GM18867 (cell line): ENCODE measurements around the gene LRRC17.
"Not testable (repeated sequence)": the region's sequence is repeated elsewhere in the genome, so short reads cannot be mapped to it uniquely, and the experiment has no call there.

ENCODE experiments used
- ATAC-seq: cut with Tn5 transposase; IDR thresholded peaks from one replicate; pipeline ENCODE4 v1.9.1; 2021; ENCODE audit warnings: mild to moderate bottlenecking, moderate library complexity; ENCODE audit not compliant: unreplicated experiment

The LRRC17 gene

DNA sequence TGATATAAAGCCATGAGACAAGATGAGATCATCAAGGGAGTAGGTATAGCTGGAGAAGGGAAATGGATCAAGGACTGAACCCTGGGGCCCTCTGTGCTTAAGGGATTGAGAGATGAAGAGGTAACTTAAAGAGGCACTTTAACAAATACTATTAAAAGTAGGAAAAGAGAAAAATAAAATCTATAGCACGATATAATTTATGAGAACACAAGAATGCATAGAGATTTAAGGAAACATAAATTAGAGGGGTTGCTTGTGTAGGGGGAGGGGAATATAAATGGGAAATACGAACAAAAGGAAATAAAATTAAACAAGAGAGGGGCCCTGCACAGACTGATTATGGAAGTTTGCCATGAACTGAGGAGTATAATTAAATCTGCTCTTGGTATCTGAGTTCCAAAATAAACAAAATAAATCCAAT is 15.6 kb upstream of the LRRC17 start:
- no peak for ATAC-seq

DNA sequence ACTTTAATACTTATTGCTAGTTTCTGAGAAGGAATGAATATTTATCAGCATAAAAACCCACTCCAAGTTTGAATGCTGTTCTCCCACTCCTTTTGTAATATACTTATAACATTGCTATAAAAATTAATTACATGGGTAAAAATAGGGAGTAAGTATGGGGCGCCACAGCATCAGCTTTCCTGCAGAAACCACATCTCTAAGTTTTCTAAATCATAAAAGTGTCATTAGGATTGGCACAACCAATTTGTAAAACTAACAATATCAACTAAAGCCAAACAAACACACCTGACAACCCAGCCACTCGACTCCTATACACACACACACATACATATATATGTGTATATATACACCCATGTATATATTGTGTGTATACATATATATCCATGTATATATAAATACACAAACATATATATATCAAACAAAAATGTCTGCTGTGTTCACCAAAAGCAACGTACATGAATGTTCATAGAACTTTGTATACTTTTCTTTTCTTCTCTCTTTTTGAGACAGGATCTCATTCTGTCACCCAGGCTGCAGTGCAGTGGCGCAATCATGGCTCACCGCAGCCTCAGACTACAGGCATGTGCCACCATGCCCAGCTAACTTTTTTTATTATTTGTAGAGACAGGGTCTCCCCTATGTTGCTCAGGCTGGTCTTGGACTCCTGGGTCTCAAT is 14.8 kb upstream of the LRRC17 start:
- ATAC-seq, result no peak

DNA sequence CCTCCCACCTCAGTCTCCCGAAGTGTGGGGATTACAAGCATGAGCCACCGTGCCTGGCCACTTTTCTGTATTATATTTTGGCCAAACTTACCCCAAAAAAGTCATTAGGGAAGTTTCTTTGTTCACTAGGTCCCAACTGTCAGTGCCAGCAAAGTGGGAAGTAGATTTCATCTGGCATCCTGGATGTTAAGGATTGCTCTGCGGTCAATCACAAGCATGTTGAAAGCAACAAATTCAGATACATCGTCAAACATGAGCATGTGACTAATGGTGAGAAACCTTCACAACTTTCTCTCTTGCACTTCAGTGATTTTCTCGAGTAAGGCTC is 14.3 kb upstream of the LRRC17 start:
- ATAC-seq, result no peak

DNA sequence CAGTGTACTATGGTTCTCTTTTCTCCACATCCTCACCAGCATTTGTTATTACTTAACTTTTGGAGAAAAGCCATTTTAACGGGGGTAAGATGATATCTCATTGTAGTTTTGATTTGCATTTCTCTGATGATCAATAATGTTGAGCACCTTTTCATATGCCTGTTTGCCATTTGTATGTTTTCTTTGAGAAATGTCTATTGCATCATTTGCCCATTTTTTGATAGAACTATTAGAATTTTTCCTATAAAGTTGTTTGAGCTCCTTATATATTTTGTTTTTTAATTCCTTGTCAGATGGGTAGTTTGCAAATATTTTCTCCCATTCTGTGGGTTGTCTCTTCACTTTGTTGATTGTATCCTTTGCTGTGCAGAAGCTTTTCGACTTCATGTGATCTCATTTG is 10.7 kb upstream of the LRRC17 start:
- not testable (repeated sequence) for ATAC-seq

DNA sequence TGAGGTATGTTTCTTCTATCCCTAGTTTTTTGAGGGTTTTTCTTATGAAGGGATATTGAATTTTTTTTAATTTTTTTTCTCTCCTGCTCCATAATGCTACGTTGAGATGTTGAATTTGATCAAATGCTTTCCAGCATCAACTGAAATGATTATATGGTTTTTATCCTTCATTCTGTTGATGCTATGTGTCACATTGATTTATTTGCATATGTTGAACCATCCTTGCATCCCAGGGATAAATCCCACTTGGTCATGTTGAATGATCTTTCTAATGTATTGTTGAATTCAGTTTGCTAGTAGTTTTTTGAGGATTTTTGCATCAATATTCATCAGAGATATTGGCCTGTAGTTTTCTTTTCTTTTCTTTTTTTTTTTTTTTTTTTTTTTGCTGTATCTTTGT is 9.2 kb upstream of the LRRC17 start:
- ATAC-seq, result not testable (repeated sequence)

DNA sequence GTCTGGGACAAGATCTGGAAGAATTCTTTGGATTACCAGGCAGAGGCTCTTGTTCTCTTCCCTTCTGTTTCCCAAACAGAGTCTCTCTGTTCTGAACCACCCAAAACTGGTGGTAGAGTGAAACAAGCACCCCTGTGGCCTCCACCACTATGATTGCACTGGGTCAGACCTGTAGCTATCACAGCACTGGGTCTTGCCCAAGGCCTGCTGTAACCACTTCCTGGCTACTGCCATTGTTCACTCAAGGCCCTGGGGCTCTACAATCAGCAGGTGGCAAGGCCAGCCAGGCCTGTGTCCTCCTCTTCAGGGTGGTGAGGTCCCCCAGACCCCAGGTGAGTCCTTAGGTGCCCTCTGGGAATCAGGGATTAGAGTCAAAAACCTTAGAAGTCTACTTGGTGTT is 4.1 kb upstream of the LRRC17 start:
- no peak for ATAC-seq

DNA sequence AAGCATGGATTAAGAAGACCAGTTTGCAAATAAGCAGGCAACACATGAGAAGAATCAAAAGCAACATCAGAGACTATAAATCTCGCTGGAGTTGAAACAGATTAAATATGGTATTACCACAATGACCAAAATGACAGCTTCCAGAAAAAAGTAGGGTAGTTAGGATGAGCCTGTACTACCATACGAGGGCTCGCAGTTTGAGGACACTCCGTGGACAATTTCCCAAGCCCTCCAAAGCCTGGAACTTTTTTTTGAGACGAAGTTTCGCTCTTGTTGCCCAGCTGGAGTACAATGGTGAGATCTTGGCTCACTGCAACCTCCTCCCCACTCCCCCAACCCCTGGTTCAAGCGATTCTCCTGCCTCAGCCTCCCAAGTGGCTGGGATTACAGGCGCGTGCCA is 1.0 kb downstream of the LRRC17 start:
- ATAC-seq, result no peak

DNA sequence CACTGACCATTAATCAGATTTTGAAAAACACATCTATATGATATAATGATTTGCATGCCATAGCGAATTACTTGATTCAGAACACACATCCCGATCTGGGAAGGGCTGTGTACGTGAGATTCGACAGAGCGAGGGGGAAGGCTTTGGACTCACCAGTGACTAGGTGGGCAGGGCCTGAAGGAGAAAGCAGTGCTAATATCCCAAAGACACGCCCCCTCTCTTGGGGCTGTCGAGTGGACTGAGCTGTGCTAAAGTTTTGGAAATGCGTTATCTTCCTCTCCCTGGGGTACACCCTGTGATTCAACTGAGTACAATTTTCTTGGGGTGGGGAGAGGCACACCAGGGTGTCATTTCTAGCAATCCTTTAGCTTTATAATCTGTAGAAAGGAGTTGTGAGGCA is 1.8 kb downstream of the LRRC17 start:
- no peak for ATAC-seq

DNA sequence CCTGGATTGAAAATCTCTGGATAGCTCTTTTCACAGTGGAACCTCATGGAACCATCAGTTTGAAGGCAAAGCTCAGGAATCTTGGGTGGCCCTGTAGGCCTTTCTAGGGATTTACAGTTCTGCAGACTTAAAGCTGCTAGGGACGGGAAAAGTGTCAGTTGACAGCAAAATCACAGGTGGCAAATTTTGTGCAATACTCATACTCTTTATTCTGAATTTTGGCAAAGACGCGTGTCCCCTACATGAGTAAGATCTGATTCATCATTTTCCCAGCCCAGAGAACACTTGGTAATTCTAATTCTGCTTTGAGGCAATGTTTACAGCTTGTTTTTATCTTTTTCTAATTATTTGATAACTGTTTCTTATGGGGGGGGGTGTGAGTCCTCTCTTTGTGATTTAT is 3.6 kb downstream of the LRRC17 start:
- no peak for ATAC-seq

DNA sequence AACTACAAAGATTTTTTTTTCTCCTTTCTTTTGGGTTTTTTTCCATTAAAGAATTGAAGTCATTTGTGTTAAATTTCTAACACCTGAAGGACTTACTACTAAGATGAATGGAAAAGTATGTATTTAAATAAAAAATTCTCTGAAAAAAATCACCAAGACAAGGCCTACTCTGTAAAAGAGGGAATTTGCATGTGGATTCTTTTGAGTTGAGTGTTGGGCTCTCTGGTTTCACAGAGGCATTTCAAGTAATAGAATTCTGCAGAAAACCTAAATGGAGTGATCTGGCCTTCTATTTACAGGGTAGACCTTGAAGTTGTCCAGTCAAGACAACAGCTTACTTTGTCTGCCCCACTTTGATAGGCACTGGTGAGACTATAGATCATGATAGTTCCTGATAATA is 4.1 kb downstream of the LRRC17 start:
- ATAC-seq, result no peak

DNA sequence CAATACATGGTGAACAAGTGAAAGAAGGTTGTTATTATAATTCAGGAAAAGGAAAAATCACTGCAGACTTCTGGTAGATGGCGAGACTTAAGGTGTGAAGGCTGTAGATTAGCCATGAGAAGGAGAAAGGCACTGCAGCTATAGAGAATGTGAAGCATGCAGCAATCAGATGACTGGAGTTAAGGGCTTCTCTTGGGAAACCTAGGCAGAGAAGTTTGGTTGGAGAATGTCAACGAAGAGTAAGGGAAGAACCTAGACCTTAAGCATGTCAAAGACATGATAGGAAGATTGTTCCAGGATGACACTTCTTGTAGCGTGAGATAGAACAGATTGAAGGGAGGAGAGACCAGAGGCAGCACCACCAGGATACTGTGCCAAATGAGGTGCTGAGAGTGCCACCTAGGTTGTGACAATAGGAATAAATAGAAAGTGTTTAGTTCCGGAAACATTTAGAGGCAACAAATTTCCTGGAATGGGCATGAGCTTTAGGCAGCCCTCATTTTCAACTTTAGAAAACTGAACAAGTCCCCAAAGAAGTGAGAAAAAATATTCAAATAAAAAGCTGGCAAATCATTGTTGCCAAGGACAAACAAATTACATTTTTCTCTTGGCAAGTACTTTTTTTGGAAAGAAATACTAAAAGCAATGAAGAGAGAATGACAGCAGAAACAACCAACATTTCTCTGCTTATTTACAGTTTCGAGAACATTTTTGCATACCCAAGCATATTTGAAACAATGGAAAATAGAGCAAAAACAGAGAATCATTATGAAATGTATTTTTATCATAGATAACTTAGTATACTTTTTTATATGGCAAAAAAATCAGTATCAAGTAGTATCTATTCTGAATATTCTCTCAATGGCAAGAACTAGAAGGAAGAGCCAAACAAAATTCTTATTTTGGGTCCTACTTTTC is 4.9 kb downstream of the LRRC17 start:
- no peak for ATAC-seq

DNA sequence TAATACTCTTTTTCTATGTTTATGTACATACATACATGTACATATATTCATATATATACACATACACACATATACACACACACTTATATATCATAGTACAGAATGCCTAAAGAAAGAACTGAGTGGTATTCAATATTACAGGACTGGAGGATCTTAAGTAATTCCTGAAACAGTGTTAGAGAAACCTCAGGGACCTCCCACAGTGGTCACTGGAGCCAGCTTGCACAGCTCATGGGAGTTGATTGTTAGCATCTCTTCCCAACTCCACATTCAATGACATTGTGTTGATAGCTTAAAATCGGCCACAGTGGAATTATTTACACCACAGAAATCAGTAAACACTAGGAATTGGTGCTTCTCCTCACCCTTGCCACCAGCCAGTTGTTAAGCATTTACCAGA is 6.0 kb downstream of the LRRC17 start:
- no peak for ATAC-seq

DNA sequence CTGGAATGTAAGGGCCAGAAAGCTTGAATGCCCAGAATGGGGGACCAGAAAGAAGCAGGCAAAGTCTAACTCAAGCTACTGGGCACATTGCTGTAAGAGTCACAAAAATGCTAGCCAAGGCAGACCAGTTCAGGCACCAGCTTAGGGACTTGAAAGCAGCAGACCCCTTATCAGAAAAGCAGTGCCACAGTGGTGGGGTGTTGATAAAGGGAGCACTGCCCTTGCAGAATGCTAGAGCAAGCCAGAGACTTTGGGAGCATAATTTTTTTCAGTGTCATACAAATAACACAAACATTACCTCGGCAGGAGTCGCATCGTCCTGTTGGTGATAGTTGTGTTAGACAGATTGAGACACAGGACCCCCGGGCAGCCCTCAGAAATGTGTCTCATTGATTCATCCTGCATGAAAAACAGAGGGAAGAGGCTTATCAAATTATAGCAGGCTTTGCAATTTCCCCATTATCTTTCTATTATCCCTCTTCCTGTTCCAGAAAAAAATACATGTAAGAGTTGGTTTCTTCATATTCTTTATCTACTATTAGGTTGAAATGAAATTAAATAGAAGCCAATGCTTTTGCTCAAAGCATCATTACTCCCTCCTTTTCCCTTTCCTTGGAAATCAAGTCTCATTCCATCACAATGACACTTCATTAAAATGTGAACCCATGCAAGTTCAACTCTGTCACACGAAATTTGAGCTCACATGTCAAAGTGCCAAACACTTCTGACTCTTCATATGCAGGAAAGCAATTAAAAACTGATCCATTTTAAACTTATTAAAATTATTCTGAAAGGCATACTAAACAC is 13.4 kb downstream of the LRRC17 start:
- ATAC-seq, result no peak

DNA sequence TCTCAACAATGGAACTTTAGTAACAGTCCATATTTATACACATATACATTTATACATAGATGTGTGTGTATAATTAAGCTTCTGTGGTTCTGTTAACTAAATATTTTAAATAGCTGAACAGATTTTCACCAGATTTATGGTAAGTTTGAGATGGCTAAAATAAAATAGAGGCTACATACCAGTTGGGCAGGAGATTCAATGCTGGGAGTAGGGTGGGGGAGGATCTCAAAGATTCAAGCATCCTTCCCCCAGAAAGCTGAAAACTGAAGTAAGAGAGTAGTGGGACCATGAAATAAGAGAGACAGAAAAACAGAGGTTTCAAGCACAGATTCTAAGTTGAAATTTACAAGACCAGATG is 14.0 kb downstream of the LRRC17 start:
- ATAC-seq, result no peak

DNA sequence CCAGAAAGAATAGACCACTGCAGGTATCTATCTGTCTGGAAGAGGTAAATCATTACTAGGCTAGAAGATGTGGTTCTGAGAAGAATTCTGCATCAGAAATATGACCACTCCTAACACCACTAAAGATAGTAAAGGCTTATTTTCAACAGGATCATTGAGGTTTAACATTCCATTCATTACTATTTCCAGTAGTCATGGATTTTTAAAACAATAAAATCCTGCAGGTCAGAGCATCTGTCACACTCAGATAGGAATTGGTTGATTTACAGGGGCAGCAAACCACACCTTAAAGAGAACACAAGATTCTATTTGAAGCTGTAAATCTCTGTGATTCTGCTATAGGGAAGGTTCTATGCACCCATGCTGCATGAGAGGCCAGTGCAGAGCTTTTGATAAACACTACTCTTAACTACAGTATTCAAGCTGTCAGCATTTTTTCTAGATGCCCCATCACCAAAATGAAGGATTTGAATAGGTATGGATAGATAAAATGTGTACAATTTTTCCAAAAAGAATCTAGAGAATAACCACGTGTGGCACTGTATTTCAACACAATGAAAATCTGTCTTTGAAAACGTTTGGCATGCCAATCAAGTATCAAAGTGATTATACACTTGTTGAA is 14.6 kb downstream of the LRRC17 start:
- no peak for ATAC-seq

DNA sequence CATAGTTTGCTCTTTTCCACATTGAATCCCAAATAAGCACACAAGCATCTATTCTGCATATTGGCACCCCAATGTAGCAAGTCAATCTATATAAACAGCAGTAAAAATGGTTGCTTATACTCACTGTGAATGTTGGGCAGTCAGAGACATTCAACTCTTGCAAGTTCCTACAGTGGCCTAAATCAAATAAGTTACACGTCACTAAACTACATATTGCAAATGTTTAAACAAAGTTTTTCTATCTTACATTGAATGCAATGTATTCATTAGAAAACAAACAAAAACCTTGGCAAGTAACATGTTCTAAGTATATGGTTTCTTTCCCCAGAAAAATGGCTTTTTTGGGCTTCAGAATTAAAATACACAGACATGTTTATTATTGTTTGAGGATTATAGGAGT is 19.0 kb downstream of the LRRC17 start:
- no peak for ATAC-seq

DNA sequence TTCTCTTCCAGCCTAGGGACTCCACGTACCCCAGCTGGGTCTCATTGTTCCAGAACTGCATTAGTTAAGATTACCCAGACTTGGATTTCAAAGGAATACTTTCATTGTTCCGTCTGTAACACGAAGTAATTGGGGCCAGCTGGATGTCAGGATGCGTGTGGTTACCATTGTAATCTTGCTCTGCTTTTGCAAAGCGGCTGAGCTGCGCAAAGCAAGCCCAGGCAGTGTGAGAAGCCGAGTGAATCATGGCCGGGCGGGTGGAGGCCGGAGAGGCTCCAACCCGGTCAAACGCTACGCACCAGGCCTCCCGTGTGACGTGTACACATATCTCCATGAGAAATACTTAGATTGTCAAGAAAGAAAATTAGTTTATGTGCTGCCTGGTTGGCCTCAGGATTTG is 21.0 kb downstream of the LRRC17 start:
- ATAC-seq, result no peak

DNA sequence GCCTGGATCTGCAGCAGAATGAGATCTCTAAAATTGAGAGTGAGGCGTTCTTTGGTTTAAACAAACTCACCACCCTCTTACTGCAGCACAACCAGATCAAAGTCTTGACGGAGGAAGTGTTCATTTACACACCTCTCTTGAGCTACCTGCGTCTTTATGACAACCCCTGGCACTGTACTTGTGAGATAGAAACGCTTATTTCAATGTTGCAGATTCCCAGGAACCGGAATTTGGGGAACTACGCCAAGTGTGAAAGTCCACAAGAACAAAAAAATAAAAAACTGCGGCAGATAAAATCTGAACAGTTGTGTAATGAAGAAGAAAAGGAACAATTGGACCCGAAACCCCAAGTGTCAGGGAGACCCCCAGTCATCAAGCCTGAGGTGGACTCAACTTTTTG is 21.4 kb downstream of the LRRC17 start:
- no peak for ATAC-seq

DNA sequence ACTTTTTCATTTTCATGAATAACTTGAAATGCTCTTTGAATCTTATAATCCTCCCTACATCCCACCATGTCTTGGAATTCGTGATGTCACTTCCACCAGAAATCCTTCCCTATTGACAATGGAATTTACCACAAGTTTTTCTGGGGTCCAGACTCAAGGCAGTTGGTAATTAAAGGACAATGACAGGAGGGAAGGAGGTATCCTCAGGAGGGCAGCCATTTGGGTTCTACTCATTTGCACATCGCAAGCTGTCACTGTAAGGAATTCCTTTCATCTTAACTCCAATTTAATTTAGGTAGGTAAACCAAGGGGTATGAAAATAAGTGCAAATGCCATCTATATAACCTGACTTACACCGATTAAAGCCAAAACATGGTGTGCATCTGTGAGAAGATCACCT is 21.9 kb downstream of the LRRC17 start:
- no peak for ATAC-seq

DNA sequence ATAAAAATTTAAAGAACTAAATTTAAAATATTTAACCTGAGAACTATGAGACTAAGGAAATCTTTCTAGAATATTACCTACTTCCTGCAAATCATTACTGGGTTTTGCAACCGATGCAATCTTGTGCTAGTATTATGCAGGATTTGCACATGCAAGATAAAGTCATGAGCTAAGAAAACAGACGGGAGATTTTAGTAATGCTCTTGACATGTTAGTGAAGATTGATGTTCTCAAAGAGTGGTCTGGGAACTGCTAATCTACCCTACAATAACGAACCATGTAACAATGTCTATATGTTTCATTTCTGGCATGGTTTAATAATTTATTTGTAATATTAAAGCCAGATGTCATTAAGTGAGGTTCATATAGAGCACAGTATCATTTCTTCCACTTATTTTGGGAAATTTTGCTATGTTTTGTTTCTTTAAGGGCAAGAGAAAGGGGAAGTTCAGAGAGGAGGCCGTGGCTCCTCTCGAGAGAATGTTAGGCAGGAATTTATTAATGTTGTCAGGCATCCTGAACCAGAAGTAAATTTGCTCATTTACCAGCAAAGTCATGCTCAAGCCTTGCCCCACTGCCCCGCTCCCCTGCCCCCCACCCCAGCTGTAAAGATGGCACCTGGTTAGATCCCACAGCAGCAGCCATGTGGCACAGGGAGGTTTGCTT is 22.8 kb downstream of the LRRC17 start:
- ATAC-seq, result no peak

DNA sequence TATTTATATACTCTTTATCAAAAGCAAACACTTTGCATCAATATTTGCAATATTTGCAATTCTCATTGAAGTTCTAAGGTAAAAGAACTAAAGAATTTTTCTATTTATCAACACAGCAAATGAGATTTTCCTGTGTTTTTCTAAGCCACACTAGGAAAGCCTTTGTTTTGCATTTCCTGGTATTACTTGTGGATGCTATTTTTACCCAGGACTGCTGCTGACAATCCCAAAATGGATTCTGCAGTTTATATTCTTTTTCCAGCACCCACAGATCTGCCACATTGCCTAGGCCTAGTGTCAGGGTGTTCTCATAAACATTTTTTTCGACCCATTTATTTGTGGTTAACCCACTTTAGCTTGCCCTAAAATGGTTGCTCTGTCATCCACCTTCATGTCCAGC is 25.9 kb downstream of the LRRC17 start:
- no peak for ATAC-seq
